Stimulated activated naive CD8-positive, alpha-beta T cell treated with anti-CD3 and anti-CD28 coated beads, Interleukin-15, amount 100 ng/mL, for 72 hours (primary cell): ENCODE measurements around the gene ETS1.

Source experiments
- ATAC-seq: fragments of 150-1000 bp; cut with Tn5 transposase; 2 replicates; pipeline ENCODE4 v1.10.0; 2021; ENCODE audit warnings: mild to moderate bottlenecking, moderate library complexity
- DNase-seq, 2 donors: peaks; one replicate each; pipeline ENCODE4 v3.0.0; 2021 to 2022
- H3K27ac Mint-ChIP-seq, 2 donors: one replicate each; pipeline ENCODE4 v1.8.0; 2022; ENCODE audit warnings: mild to moderate bottlenecking in 2 of 2, mixed read lengths in 2 of 2, moderate library complexity in 2 of 2
- H3K27me3 Mint-ChIP-seq: one replicate; pipeline ENCODE4 v1.8.0; 2022; ENCODE audit warnings: mixed read lengths
- H3K4me1 Mint-ChIP-seq: one replicate; pipeline ENCODE4 v1.8.0; 2022; ENCODE audit warnings: mild to moderate bottlenecking, mixed read lengths
- H3K4me3 Mint-ChIP-seq, 2 donors: one replicate each; pipeline ENCODE4 v1.8.0; 2022; ENCODE audit warnings: mild to moderate bottlenecking in 2 of 2, mixed read lengths in 2 of 2, moderate library complexity in 1 of 2
- H3K9me3 Mint-ChIP-seq, 2 donors: one replicate each; pipeline ENCODE4 v1.8.0; 2022; ENCODE audit warnings: mixed read lengths in 2 of 2

The ETS1 gene

DNA sequence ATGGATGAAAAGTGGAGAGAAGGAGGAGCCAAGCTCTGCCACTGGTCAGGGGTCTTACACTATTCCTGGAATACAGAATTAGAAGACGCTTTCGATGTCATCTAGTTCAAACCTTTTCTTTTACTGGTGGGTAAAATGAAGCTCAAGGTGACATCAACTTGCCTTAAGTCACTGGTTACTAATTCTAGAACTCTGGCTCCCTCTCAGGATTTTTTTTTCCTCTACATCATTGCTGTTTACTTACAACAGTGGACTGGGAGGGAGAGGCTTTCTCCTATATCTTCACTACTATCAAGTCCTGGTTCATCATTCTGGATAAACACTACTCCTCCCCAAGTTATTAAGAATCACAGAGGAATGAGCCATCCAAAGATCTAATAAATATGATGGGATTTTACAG lies 82.9 kb downstream of the ETS1 start:
- H3K27ac Mint-ChIP-seq = peak overlapping the region; percentile 93 to 95
- peaks cover 81% of the 10 kb centered on the region for H3K4me1 Mint-ChIP-seq
- no peak for ATAC-seq
- no peak for DNase-seq
- H3K4me3 Mint-ChIP-seq = peak overlapping the region; percentile 84 to 90
- no peaks in the 10 kb centered on the region for H3K27me3 Mint-ChIP-seq
- H3K9me3 Mint-ChIP-seq = no peaks in the 10 kb centered on the region

DNA sequence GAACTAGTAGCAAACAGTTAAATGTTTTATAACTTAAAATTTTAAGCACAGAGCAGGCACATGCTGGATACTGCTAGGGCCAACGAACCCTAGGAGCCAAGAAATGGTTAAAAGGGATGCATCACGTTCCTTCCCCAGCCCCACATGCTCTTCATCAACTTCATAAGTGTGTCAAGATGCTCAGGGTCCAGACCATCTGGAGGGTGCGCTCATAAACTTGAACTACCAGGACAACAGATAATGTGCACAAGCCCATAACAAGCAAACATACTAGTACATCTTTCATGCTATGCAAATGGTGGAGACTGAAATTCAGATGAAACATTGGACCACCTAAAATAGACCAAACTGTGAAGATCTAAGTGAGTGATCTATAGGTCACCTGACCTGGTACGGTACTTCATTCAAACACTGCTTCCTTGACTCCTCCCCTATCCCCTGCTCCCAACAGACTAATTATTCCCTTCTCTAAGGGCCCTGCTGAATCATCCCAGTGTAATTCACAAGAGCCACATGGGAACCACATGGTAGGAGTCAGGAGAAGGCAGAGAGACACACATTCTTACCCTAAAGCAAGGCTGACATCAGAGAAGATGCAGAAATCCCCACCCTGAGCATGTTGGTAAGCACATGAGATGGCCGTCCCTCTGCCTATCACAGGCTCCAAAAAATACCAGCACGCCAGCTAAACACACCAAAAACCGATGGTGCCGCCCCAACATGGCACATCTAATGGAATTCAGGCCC lies 83.9 kb downstream of the ETS1 start:
- H3K4me3 Mint-ChIP-seq = peak overlapping the region; percentile 84 to 90

DNA sequence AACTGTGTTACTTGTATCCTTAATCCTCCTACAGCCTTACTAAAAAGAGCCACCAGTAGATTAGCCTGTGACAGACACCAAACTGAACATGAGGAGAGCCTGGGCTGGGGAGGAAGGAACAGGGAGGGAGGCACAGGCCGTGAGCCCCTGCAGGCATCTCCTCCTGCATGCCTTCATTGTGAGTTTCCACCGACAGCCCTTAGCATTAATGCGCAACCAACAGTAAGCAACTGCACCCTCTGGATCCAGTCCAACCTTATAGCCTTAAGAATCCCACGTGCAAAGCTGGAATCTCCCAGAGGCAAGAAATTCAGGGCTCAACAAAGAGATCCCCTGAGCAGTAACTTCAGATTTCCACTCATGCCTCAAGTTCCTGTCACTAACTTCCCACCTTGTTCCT lies 84.6 kb downstream of the ETS1 start:
- H3K27me3 Mint-ChIP-seq = no peaks in the 10 kb centered on the region
- peaks cover 94% of the 10 kb centered on the region for H3K4me1 Mint-ChIP-seq
- peak overlapping the region; percentile 84 to 90 for H3K4me3 Mint-ChIP-seq
- ATAC-seq (no peak), DNase-seq (no peak)
- no peaks in the 10 kb centered on the region for H3K9me3 Mint-ChIP-seq
- H3K27ac Mint-ChIP-seq = peak overlapping the region in 1 of 2 donors; percentile 83

More for the DNA sequence above, 83.9 kb downstream of the ETS1 start:
- H3K27me3 Mint-ChIP-seq = no peaks in the 10 kb centered on the region
- ATAC-seq = peak; percentile 61
- peak overlapping the region; percentile 93 to 95 for H3K27ac Mint-ChIP-seq
- peaks cover 89% of the 10 kb centered on the region for H3K4me1 Mint-ChIP-seq
- H3K9me3 Mint-ChIP-seq = no peaks in the 10 kb centered on the region
- peak in 1 of 2 donors; percentile 52 for DNase-seq

DNA sequence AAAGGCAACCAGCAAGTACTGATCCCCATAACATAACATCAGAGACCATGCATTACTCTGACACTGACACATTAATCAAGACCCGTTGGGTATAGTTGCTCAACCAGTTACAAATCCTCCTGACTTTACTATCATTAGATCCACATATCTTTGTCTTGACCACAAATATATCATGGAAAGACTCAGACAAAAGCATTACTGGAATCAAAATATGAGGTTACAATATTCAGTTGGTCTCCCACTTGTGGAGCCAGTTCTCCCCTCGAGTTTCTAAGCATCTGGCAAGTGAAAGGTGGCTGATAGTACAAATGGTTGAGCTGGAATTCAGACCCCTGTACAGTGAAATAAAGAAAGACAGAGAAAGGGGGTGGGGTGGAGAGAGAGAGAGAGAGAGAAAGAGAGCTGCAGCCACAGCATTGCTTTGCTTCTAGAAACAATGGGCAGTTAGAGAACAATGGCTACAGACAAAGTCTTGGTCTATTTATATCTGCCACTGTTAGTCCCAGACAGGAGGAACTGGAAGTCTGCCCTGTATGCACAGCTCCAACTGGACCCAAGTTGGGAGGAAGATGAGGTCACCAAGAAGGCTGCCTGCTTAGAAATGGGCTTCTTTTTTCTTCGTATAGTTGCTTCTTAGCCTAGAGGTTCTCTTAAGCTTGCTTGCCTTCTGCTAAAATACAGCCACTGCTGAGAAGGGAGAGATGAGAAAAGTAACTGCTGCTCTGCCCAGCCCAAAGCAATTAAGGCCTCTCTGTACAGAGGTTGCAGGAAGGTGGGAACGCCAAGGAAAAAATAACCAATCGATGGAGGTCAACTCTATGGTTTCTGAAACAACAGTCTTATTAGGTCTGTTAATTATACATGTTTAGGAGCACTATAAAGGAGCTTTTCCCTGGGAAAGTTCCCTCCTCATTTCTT lies 85.5 kb downstream of the ETS1 start:
- H3K27me3 Mint-ChIP-seq = no peaks in the 10 kb centered on the region
- H3K4me1 Mint-ChIP-seq = peaks cover 97% of the 10 kb centered on the region
- H3K9me3 Mint-ChIP-seq = no peaks in the 10 kb centered on the region
- peak overlapping the region; percentile 3 to 83 for H3K27ac Mint-ChIP-seq
- ATAC-seq (no peak), DNase-seq (no peak)
- peak overlapping the region; percentile 84 to 90 for H3K4me3 Mint-ChIP-seq

DNA sequence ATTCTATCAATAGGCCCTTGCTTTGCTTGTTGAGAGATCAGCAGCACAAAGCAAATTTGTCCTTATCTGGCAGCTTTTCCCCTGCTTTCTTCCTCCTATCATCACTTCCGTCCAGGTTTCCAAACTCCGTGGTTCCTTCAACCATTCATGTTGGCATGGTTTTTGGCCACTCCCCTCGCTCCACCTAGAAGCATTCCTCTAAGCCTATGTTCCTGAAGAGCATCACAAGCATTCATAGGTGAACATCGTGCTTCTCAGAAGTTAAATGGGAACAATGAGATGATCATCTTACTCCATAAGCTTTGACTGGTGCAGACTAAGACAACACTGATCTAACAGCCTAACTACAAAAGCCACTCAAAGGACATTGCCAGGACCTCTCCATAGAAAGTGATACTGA lies 86.3 kb downstream of the ETS1 start:
- ATAC-seq (no peak), DNase-seq (no peak)
- Mint-ChIP-seq H3K27ac (peak overlapping the region; percentile 83 to 89), H3K4me1 (peaks cover 97% of the 10 kb centered on the region), H3K4me3 (peak overlapping the region; percentile 84 to 90), H3K27me3 (no peaks in the 10 kb centered on the region), H3K9me3 (no peaks in the 10 kb centered on the region)

DNA sequence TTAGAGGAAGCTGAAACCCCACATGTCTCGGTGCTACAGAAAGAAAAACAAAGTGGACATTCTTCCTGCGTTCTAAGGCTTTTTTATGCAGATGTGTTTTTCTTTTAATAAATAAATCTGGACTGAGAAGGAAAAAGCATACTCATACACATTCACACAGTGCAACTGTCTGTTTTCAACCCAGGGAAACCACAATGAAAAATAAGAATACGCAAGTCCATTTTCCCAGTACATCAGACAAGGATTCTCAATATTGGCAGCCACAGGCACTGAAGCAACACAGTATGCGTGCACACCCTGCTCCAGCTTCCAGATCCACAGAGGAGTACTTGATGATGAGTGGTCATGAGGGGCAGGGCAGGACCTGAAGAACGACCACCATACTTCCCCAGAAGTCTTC lies 86.9 kb downstream of the ETS1 start:
- H3K27ac Mint-ChIP-seq = peak overlapping the region; percentile 23 to 83
- H3K4me1 Mint-ChIP-seq = peaks cover 97% of the 10 kb centered on the region
- ATAC-seq = no peak

DNA sequence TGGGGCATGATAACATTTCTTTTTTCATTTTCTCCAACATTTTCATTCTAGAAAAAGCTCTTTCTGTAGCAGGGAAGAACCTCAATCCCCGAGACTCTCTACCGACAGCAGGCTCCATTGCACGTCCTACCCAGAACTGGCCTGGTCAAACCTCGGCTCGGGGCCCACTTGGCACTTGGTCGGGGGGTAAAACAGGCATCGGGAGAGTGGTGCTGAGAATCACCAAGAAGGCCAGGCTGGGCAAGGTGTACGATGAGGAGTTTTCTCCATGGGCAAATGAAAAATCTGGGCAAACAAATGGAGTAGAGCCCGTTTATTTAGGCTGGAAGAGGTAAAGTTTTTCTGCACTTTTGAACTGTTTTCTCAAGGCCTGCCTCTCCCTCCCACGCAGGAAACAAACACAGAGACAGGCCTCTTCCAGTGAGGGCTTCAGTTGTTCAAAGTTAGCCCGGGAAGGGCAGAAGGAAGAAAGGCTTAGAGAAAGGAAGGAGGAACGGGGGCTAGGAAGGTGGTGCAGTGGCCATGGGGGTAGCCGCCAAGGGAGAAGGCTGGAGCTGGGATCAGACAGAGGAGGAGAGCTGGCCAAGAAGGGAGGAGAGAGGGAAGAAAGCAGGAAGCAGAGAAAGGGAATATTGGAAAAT lies 87.6 kb downstream of the ETS1 start:
- no peaks in the 10 kb centered on the region for H3K27me3 Mint-ChIP-seq
- peaks cover 97% of the 10 kb centered on the region for H3K4me1 Mint-ChIP-seq
- peak overlapping the region; percentile 85 to 95 for H3K4me3 Mint-ChIP-seq
- H3K9me3 Mint-ChIP-seq = no peaks in the 10 kb centered on the region
- H3K27ac Mint-ChIP-seq = peak overlapping the region; percentile 79 to 92
- ATAC-seq (no peak), DNase-seq (no peak)

More for the DNA sequence above, 86.9 kb downstream of the ETS1 start:
- no peak for DNase-seq
- Mint-ChIP-seq H3K9me3 (no peaks in the 10 kb centered on the region), H3K4me3 (peak overlapping the region; percentile 84 to 90), H3K27me3 (no peaks in the 10 kb centered on the region)

DNA sequence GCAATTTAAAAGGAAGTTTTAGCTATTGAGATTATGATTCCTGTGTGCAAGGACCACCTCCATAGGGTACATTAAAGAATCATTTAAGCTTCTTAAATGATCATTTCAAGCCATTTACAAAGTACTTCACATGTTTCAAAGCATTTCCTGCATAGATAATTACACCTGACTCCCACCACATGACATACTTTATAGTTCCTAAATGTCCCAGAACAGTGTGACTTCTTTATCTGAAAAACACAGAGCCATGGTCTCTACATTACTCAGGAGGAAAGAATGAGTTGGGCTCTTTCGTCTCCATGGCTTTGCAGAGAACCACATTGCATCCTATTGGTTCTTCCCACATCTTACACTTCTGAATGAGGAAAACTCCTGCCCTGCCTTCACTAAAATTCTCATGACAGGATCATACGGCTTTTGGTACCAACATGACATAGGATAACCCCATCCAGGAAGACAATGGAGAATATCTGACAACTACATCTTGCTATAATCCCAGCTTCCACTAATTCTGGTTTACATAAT lies 88.6 kb downstream of the ETS1 start:
- ATAC-seq (no peak), DNase-seq (no peak)
- H3K27me3 Mint-ChIP-seq = no peaks in the 10 kb centered on the region
- H3K4me1 Mint-ChIP-seq = peaks cover 96% of the 10 kb centered on the region
- peak overlapping the region; percentile 2 to 92 for H3K27ac Mint-ChIP-seq
- H3K4me3 Mint-ChIP-seq = peak overlapping the region; percentile 85 to 95
- no peaks in the 10 kb centered on the region for H3K9me3 Mint-ChIP-seq

DNA sequence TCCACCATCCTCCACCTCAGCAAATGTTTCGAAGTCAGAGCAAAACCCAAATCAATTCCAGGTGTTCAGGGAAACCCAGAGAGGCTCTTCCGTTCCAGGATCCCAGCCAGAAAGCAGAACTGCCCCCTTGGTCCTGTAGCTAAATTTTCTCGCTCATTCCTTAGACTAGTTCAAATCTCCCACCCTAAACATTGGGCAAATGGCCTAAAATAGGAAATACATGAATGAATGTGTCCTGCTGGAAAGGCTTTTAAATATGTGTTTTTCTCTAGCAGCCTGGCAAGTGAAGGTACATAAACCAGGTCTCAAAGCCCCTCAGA lies 89.6 kb downstream of the ETS1 start:
- Mint-ChIP-seq H3K4me3 (peak overlapping the region; percentile 74 to 95), H3K4me1 (peaks cover 96% of the 10 kb centered on the region), H3K27ac (peak overlapping the region; percentile 98 to 100), H3K9me3 (no peaks in the 10 kb centered on the region), H3K27me3 (no peaks in the 10 kb centered on the region)
- DNase-seq (no peak), ATAC-seq (no peak)

DNA sequence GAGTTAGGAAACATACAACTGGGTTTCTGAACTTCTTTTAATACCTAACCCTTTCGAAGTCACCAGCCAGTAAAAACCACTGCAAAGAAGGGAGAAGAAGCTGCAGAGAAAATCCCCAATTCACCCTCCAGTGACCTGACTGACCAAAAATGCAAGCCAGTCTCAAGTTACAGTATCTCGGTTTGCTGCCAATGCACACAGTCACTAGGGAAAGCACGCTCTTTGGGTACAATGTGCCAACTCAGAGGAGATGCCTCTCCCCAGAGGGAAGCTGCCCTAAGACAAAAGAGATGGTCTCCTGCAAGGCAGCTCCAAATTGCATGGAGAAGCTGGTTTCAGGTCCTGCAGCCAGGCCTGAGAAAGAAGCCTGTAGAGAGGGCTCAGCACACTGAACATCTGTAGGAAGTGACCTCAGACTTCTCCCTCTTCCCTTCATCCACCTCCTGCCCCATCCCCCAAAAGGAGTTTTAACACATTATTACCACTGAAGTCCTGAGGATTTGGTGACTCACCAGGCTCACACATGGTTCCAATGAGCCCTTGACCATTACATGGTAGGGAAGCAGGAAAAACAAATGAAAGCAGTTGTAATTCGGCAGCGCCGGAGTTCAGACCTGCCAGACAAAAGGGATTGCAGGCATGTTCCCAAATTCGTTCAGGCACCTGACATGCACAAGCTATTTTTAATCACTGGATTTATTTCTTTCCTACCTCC lies 90.1 kb downstream of the ETS1 start:
- Mint-ChIP-seq H3K27me3 (no peaks in the 10 kb centered on the region), H3K4me1 (peaks cover 96% of the 10 kb centered on the region), H3K4me3 (peak overlapping the region; percentile 74 to 95), H3K9me3 (no peaks in the 10 kb centered on the region), H3K27ac (peak overlapping the region; percentile 98 to 100)
- ATAC-seq (peak; percentile 53), DNase-seq (peak in 1 of 2 donors; percentile 69)

DNA sequence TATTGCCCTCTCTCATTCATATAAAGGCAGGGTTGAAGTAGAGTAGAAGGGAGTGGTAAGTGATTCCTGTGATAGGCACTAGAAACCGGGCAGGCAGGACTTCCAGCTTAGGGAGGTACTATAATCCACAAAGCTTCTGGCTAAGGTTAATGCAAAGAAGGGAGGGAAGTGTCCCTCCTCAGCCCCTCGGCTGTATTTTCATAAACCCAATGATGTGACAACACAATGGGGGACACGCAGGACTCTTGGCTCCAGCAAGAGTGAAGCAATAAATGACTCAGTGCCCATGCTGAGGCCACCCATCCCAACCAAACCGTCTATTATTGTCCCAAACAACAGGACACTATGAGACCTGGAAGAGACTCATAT lies 90.7 kb downstream of the ETS1 start:
- Mint-ChIP-seq H3K4me3 (peak overlapping the region; percentile 74 to 95), H3K9me3 (no peaks in the 10 kb centered on the region), H3K27me3 (no peaks in the 10 kb centered on the region), H3K4me1 (peaks cover 96% of the 10 kb centered on the region), H3K27ac (peak overlapping the region; percentile 98 to 100)
- DNase-seq = no peak
- ATAC-seq = peak; percentile 18

DNA sequence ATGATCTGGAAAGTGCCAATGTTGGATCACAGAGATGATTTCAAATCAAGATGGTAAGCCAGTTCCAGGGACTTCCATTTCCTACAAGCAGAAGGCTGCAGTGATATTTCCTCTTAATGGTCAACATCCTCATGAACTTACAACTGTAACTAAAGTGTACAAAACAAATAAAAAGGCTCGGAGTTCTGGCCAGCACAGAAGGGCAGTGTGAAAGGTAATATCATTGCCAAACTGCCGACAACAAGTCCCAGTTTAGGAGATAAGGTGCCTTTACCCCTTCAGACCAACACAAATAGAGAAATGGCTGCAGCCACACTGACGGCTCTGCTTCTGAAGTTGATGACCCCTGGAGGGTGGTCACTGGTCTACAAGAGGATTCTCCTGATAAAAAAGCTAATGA lies 91.1 kb downstream of the ETS1 start:
- Mint-ChIP-seq H3K27me3 (no peaks in the 10 kb centered on the region), H3K27ac (peak overlapping the region; percentile 98 to 100), H3K4me1 (peaks cover 96% of the 10 kb centered on the region), H3K4me3 (peak overlapping the region; percentile 74 to 95), H3K9me3 (no peaks in the 10 kb centered on the region)
- DNase-seq (no peak), ATAC-seq (no peak)

DNA sequence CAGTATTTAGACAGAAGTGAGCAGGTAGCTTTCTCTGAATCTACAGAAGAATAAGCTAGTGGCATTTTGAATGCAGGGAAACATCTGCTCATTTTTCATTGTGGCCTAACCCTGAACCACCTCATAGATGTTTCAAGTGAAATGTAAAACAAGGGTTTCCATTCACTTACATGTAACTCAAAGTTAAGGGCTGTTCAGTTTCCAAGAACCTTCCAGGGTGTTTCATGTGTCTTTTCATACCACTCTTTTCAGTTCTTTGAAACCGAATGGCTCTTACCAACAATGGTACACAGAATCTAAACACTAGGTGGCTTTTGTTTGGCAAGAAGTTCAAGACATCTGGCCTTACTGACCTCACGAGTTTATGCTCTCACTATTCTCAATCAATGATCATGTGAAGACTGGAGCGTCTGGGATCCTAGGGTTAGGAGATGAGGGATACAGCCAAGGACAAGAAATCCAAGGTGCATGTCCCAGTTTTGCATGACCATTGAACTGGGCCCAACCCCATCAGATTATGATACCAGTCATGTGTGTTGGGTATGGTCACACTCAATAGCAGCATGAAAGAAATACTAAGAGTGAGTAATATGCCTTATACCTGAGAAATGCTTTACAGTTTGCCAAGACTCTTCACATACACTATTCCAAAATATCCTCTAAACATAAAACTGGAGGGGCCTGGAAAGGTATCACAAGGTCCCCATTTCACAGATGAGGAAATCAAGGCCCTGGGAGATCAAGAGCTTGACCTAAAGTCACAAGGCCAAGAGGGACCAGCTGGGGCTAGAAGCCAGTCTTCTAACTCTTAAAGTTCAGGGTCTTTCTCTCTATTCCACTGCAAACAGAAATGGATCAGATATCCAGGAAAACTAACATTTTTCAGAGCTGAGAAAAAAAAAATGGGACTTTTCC lies 92.7 kb downstream of the ETS1 start:
- peaks cover 98% of the 10 kb centered on the region for H3K4me1 Mint-ChIP-seq
- peak; percentile 76 for ATAC-seq

DNA sequence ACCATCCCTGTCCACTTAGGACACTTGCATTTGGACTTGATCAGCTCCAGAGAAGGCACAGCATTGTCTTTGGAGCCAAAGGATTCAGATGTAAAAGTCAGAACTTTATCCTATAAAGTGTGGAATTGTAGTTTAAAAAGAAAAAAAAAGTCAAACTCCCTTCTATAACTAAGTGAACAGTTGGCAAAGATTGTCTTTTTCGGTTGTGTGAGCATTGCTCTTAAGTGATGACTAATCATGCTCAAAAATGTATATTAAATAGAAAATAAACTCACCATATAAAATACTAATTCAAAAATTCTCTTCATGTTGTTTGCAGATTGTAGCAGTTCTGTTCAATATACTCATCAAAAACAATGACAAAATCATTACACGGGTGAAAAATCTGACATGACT lies 93.8 kb downstream of the ETS1 start:
- DNase-seq (no peak), ATAC-seq (no peak)
- Mint-ChIP-seq H3K9me3 (no peaks in the 10 kb centered on the region), H3K27me3 (no peaks in the 10 kb centered on the region), H3K27ac (peak overlapping the region; percentile 95 to 99), H3K4me3 (peak overlapping the region; percentile 81), H3K4me1 (peaks cover 98% of the 10 kb centered on the region)

More for the DNA sequence above, 92.7 kb downstream of the ETS1 start:
- H3K27ac Mint-ChIP-seq = peak overlapping the region; percentile 98 to 100
- no peaks in the 10 kb centered on the region for H3K27me3 Mint-ChIP-seq
- peak overlapping the region; percentile 74 to 95 for H3K4me3 Mint-ChIP-seq
- H3K9me3 Mint-ChIP-seq = no peaks in the 10 kb centered on the region
- DNase-seq = peak in 1 of 2 donors; percentile 55
